H1 (cell line): Measurements from ENCODE around the gene FGD4.

Experiments used
- BRCA1 ChIP-seq: IDR thresholded peaks from 2 replicates; pipeline ENCODE4 v1.6.1; 2012; ENCODE audit warnings: low read depth, low read length, improper control_type of control experiment
- CREB1 ChIP-seq: IDR thresholded peaks from 2 replicates; pipeline ENCODE4 v1.6.1; 2012; ENCODE audit warnings: inconsistent platforms
- EZH2 ChIP-seq: fragments of 200-600 bp; sonication (generic); IDR thresholded peaks from 2 replicates; pipeline ENCODE4 v1.7.1; 2012; ENCODE audit warnings: low read depth, mild to moderate bottlenecking, moderate library complexity, low read length, inconsistent platforms; ENCODE audit not compliant: severe bottlenecking
- HDAC2 ChIP-seq, 2 experiments: fragments of 300-600 bp in 1 of 2; sonication (generic) in 1 of 2; IDR thresholded peaks; 2 replicates each; pipeline ENCODE4 v1.6.1; 2011 to 2012; ENCODE audit warnings: low read depth in 2 of 2, low read length in 2 of 2, mild to moderate bottlenecking in 2 of 2, moderate library complexity in 2 of 2, borderline replicate concordance in 1 of 2, inconsistent platforms in 1 of 2
- JUN ChIP-seq: IDR thresholded peaks from 2 replicates; pipeline ENCODE4 v1.6.1; 2011; ENCODE audit warnings: low read depth, mild to moderate bottlenecking, improper control_type of control experiment, low read length
- POLR2A ChIP-seq, 2 experiments: IDR thresholded peaks; 1 replicate in 1 of 2; 2 replicates in 1 of 2; pipeline ENCODE4 v1.6.1; 2011; ENCODE audit warnings: low read depth in 2 of 2, low read length in 2 of 2, mild to moderate bottlenecking in 2 of 2; ENCODE audit errors: control extremely low read depth in 1 of 2
- POLR2AphosphoS5 ChIP-seq: IDR thresholded peaks from 2 replicates; pipeline ENCODE4 v1.6.1; 2011; ENCODE audit warnings: low read depth, low read length
- RAD21 ChIP-seq, 2 experiments: IDR thresholded peaks in 1 of 2; conservative IDR thresholded peaks in 1 of 2; 2 replicates each; pipeline ENCODE4 v1.6.1; 2011; ENCODE audit warnings: low read depth in 2 of 2, low read length in 2 of 2, improper control_type of control experiment in 1 of 2, inconsistent platforms in 1 of 2, mild to moderate bottlenecking in 1 of 2, moderate library complexity in 1 of 2
- RFX5 ChIP-seq: IDR thresholded peaks from 2 replicates; pipeline ENCODE4 v1.6.1; 2011; ENCODE audit warnings: low read depth, low read length, improper control_type of control experiment, borderline replicate concordance
- SIN3A ChIP-seq, 2 experiments: IDR thresholded peaks in 1 of 2; conservative IDR thresholded peaks in 1 of 2; 2 replicates each; pipeline ENCODE4 v1.6.1; 2011 to 2012; ENCODE audit warnings: low read length in 2 of 2, improper control_type of control experiment in 1 of 2, low read depth in 1 of 2, mild to moderate bottlenecking in 1 of 2
- YY1 ChIP-seq: IDR thresholded peaks from 2 replicates; pipeline ENCODE4 v1.6.1; 2011; ENCODE audit warnings: low read depth, mild to moderate bottlenecking, low read length
- TF ChIP-seq, protein P1 (sequence below), 3 experiments: IDR thresholded peaks; 1 replicate in 2 of 3; 2 replicates in 1 of 3; pipeline versions ENCODE4 v1.5.1 to v1.6.1; 2011; ENCODE audit warnings: low read length in 3 of 3, mild to moderate bottlenecking in 3 of 3, inconsistent platforms in 2 of 3, low read depth in 1 of 3, moderate library complexity in 1 of 3; ENCODE audit not compliant: insufficient read depth in 1 of 3; ENCODE audit errors: control extremely low read depth in 1 of 3
- TF ChIP-seq, protein P2 (sequence below): IDR thresholded peaks from 2 replicates; pipeline ENCODE4 v1.6.1; 2011; ENCODE audit warnings: low read length, improper control_type of control experiment

DNA sequence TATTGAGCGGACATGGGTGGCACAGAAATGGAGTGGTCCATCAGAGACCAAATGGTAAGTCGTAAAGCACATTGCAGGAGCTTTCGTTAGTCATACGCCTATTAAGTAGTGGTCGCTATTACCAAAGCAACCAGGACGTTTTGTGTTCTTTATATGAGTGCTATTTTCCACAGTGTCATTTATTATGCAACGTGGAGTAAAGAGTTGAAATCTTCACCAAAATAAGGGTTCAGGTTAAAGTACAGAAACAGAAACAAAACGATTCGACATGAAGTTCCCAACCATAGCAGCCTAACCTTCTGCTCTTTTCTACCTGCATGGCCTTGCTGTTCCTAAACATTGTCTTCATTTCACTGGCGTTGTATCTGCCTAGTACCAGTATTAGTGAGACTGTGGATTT is 20.1 kb upstream of the FGD4 start:
- TF ChIP-seq, protein P1, sequence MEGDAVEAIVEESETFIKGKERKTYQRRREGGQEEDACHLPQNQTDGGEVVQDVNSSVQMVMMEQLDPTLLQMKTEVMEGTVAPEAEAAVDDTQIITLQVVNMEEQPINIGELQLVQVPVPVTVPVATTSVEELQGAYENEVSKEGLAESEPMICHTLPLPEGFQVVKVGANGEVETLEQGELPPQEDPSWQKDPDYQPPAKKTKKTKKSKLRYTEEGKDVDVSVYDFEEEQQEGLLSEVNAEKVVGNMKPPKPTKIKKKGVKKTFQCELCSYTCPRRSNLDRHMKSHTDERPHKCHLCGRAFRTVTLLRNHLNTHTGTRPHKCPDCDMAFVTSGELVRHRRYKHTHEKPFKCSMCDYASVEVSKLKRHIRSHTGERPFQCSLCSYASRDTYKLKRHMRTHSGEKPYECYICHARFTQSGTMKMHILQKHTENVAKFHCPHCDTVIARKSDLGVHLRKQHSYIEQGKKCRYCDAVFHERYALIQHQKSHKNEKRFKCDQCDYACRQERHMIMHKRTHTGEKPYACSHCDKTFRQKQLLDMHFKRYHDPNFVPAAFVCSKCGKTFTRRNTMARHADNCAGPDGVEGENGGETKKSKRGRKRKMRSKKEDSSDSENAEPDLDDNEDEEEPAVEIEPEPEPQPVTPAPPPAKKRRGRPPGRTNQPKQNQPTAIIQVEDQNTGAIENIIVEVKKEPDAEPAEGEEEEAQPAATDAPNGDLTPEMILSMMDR (IDR thresholded peaks at IDR 0.05; ENCODE audit: control extremely low read depth in 1 of 3, insufficient read depth in 1 of 3, low read depth in 1 of 3, low read length in 3 of 3) = no peak
- no peak for TF ChIP-seq EZH2
- no peak for TF ChIP-seq POLR2AphosphoS5
- no peak for TF ChIP-seq JUN
- no peak for TF ChIP-seq POLR2A (IDR thresholded peaks at IDR 0.05; ENCODE audit: control extremely low read depth in 1 of 2, low read depth in 2 of 2, low read length in 2 of 2)
- TF ChIP-seq, protein P2, sequence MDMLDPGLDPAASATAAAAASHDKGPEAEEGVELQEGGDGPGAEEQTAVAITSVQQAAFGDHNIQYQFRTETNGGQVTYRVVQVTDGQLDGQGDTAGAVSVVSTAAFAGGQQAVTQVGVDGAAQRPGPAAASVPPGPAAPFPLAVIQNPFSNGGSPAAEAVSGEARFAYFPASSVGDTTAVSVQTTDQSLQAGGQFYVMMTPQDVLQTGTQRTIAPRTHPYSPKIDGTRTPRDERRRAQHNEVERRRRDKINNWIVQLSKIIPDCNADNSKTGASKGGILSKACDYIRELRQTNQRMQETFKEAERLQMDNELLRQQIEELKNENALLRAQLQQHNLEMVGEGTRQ = no peak
- TF ChIP-seq SIN3A (conservative IDR thresholded peaks at IDR 0.05 in 1 of 2, IDR thresholded peaks at IDR 0.05 in 1 of 2; ENCODE audit: low read depth in 1 of 2, low read length in 2 of 2) = no peak
- TF ChIP-seq RFX5 = no peak
- TF ChIP-seq BRCA1 = no peak
- no peak for TF ChIP-seq CREB1
- TF ChIP-seq YY1 = no peak
- no peak for TF ChIP-seq RAD21 (IDR thresholded peaks at IDR 0.05 in 1 of 2, conservative IDR thresholded peaks at IDR 0.05 in 1 of 2; ENCODE audit: low read depth in 2 of 2, low read length in 2 of 2)
- no peak for TF ChIP-seq HDAC2 (IDR thresholded peaks at IDR 0.05; ENCODE audit: borderline replicate concordance in 1 of 2, low read depth in 2 of 2, low read length in 2 of 2)
